GM12864 (cell line): ENCODE measurements around the gene FABP1.

Experiments
- DNase-seq: peaks from one replicate; pipeline ENCODE4 v3.0.0-alpha.2; 2011; ENCODE audit warnings: low read depth
- H3K4me3 ChIP-seq: 2 replicates; pipeline ENCODE4 v1.5.1; 2011; ENCODE audit warnings: mild to moderate bottlenecking, low read depth, low read length, control low read depth
- TF ChIP-seq, protein P1 (sequence below): IDR thresholded peaks from 2 replicates; pipeline ENCODE4 v1.5.1; 2011; ENCODE audit warnings: low read depth, mild to moderate bottlenecking, moderate library complexity, low read length, control low read depth, inconsistent platforms; ENCODE audit errors: missing control alignments

The FABP1 gene

DNA sequence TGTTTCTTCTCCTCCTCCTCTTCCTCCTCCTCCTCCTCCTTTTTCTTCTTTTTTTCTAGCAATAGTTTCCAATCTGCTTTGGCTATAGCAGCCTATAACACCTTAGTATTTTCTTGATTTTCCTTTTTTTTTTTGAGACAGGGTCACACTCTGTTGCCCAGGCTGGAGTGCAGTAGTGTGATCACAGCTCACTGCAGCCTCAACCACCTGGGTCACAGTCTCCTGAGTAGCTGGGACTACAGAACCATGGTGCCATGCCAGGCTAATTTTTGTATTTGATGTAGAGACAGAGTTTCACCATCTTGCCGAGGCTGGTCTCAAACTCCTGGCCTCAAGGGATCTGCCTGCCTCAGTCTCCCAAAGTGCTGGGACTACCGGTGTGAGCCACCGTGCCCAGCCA lies 31.6 kb upstream of the FABP1 start:
- DNase-seq: no peak
- TF ChIP-seq, protein P1, sequence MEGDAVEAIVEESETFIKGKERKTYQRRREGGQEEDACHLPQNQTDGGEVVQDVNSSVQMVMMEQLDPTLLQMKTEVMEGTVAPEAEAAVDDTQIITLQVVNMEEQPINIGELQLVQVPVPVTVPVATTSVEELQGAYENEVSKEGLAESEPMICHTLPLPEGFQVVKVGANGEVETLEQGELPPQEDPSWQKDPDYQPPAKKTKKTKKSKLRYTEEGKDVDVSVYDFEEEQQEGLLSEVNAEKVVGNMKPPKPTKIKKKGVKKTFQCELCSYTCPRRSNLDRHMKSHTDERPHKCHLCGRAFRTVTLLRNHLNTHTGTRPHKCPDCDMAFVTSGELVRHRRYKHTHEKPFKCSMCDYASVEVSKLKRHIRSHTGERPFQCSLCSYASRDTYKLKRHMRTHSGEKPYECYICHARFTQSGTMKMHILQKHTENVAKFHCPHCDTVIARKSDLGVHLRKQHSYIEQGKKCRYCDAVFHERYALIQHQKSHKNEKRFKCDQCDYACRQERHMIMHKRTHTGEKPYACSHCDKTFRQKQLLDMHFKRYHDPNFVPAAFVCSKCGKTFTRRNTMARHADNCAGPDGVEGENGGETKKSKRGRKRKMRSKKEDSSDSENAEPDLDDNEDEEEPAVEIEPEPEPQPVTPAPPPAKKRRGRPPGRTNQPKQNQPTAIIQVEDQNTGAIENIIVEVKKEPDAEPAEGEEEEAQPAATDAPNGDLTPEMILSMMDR: no peak
- no peak overlapping the region for H3K4me3 ChIP-seq

DNA sequence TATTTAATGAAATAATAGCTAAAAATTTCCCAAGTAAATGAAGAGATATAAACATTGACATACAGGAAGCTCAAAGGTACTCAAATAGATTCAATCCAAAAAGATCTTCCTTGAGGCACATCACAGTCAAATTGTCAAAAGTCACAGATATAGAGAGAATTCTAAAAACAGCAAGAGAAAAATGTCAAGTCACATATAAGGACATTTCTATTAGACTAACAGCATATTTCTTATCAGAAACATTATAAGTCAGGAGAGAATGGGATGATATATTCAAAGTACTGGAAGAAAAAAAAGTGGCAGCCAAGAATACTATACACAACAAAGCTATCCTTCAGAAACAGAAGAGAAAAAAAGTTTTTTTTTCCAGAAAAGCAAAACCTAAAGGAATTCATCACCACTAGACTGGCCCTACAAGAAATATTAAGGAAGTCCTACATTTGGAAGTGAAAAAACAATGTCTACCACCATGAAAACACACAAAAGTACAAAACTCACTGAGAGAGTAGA lies 21.1 kb upstream of the FABP1 start:
- TF ChIP-seq, protein P1: no peak
- no peak for DNase-seq
- no peak overlapping the region for H3K4me3 ChIP-seq

DNA sequence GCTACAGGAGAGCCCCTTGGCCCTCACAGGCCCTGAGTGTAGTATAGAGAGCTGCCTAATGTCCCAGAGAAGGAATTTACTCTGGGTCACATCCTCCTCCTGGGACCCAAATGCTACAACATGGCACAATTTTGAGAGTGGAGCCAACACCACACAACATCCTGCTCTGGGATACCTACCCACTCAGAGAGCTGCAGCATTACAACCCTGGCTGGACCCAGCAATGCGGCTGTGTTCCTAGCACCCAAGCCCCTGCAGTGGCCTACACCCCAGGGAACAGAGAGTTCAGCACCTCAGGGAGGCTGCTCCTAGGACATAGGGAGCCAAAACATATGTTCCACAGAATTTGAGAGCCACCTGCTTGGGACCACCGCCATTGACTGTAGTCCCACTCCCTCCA lies 19.3 kb upstream of the FABP1 start:
- no peak overlapping the region for H3K4me3 ChIP-seq
- no peak for DNase-seq
- TF ChIP-seq, protein P1: no peak

DNA sequence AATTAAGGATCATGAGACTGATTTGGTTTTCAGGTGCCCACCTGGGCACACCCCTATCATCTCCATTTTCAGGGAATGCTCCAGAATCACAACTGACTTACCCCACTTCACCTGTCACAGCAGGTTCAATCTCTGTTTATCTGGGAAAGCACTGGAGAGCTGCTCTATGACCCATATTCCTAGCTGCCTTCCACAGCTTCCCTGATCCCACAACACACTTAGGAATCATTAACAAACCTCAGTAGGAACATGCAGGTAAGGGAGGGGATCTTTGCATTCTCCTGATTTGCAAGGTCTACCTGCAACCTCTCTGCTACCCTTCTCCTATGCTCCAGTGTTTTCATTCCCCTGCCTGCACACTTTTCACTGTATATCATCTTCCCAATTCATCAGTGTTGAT lies 18.7 kb upstream of the FABP1 start:
- TF ChIP-seq, protein P1: no peak
- no peak overlapping the region for H3K4me3 ChIP-seq
- no peak for DNase-seq

DNA sequence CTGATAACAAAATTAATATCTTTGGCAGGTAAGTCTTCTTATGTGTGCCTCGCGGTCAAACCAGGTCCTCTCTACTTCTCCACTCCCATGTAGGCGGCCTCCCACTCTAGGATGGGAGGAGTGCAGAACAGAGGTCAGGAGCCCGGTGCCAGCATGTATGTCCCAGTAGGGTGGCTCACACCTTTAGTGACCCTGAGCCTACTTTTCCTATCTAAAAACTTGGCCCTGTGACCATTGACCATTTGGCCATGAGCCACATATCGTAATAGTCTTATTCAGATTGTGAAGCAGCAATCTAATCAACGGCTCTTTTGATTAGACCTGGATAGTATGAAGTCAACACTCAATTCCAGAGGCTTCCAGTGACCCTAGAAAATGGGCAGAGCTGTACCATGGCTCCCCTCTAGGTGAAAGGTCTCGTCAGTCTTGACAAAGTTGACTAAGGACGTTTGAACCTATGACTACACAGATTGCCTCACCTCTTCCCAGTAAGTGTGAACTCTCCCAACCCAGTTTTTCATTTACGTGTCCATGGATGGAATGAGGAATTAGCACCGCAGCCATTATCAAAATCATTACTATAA lies 17.1 kb upstream of the FABP1 start:
- no peak overlapping the region for H3K4me3 ChIP-seq
- DNase-seq: no peak
- TF ChIP-seq, protein P1: no peak

DNA sequence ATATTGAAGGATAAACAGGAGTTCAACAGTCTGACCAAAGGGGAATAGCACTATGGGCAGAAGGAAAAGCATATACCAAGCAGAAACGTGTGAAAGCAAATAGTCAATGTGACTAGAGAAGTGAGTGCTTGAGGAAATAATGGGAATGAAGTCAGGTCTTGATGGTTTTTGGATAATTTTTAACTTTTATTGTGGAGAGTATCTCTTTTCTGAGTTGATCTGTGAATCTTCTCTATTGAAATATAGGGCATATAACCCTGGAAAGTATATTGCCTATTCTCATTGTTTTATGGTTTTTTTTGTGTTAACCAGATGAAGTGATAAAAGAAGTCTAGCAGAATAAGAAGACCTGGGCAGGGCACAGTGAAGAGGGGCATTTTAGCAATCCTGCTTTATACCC lies 16.4 kb upstream of the FABP1 start:
- no peak for DNase-seq
- no peak overlapping the region for H3K4me3 ChIP-seq
- TF ChIP-seq, protein P1: no peak

DNA sequence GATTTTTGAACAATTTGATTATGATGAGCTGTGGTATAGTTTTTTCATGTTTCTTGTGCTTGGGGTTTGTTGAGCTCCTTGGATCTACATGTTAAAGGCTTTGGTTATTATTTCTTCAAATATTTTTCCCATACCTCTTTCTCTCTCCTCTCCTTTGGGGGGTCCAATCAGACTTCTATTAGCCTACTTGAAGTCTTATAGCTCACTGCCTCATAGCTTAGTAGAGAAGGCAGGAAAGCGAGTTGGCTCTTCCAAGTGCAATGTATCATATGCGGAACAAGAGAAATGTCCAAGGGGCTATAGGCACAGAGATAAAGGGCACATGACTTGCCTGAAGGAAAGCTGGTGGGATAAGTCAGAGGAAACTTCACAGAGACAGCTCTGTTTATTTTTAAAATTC lies 14.1 kb upstream of the FABP1 start:
- no peak for DNase-seq
- H3K4me3 ChIP-seq: no peak overlapping the region
- TF ChIP-seq, protein P1: no peak
